H1 (cell line): ENCODE measurements around the gene GLDC. TPM values are rescaled to one million over a fixed set of nuclear protein-coding genes. Genes with fewer than 3 reads are reported as not detected.
"Not testable (repeated sequence)": the region's sequence is repeated elsewhere in the genome, so short reads cannot be mapped to it uniquely, and the experiment has no call there.

Source experiments
- CTCF ChIA-PET: fragments of 300-600 bp; sonication (Branson Sonifier 250); formaldehyde crosslinking; loops from one replicate; lab custom pipeline; 2021; ENCODE audit not compliant: partially characterized antibody; lab: Charles Lee
- POLR2A ChIA-PET: fragments of 300-600 bp; sonication (Branson Sonifier 250); formaldehyde crosslinking; loops from one replicate; lab custom pipeline; 2021; ENCODE audit warnings: inconsistent platforms; ENCODE audit not compliant: partially characterized antibody; lab: Charles Lee
- DNase-seq, 2 experiments: peaks; one replicate each; pipeline versions ENCODE4 v3.0.0 to v3.0.0-alpha.2; 2010 to 2022; ENCODE audit warnings: low spot score in 2 of 2, low read depth in 1 of 2, mixed read lengths in 1 of 2
- FAIRE-seq: peaks from 2 replicates; lab custom pipeline; 2011; peaks lifted over from hg19 to GRCh38; lab: Jason Lieb, UNC
- H2AFZ ChIP-seq: 2 replicates; pipeline ENCODE4 v1.8.1; 2012; ENCODE audit warnings: low read length, inconsistent platforms
- H2AK5ac ChIP-seq: 2 replicates; pipeline ENCODE4 v1.6.1; 2013; ENCODE audit warnings: low read depth, low read length
- H2BK120ac ChIP-seq: replicated peaks from 2 replicates; pipeline ENCODE3; 2013; ENCODE audit warnings: low read depth, low read length, inconsistent platforms
- H2BK12ac ChIP-seq: 2 replicates; pipeline ENCODE4 v1.6.1; 2013; ENCODE audit warnings: low read depth, low read length
- H2BK15ac ChIP-seq: 2 replicates; pipeline ENCODE4 v1.6.1; 2013; ENCODE audit warnings: low read length
- H2BK20ac ChIP-seq: 2 replicates; pipeline ENCODE4 v1.6.1; 2013; ENCODE audit warnings: low read length
- H2BK5ac ChIP-seq: 2 replicates; pipeline ENCODE4 v1.6.1; 2013; ENCODE audit warnings: low read depth, low read length
- H3K14ac ChIP-seq: 2 replicates; pipeline ENCODE4 v1.6.1; 2013; ENCODE audit warnings: inconsistent platforms; ENCODE audit not compliant: insufficient read length
- H3K18ac ChIP-seq: 2 replicates; pipeline ENCODE4 v1.6.1; 2013; ENCODE audit warnings: low read length; ENCODE audit errors: extremely low read depth
- H3K23ac ChIP-seq: 2 replicates; pipeline ENCODE4 v1.6.1; 2013; ENCODE audit warnings: inconsistent platforms; ENCODE audit not compliant: insufficient read length
- H3K23me2 ChIP-seq: 2 replicates; pipeline ENCODE4 v1.6.1; 2013; ENCODE audit warnings: low read depth, low read length
- H3K27ac ChIP-seq: 2 replicates; pipeline ENCODE4 v1.6.1; 2011; ENCODE audit warnings: low read depth, low read length, inconsistent platforms
- H3K27me3 ChIP-seq, 4 experiments: replicated peaks in 1 of 4; 1 replicate in 1 of 4; 2 replicates in 3 of 4; pipeline versions ENCODE4 v1.6.1 to v1.8.1; 2011 to 2013; ENCODE audit warnings: low read length in 3 of 4, mild to moderate bottlenecking in 3 of 4, inconsistent platforms in 2 of 4, mixed read lengths in 2 of 4, moderate library complexity in 1 of 4; ENCODE audit not compliant: control insufficient read depth in 3 of 4, insufficient read depth in 3 of 4; ENCODE audit errors: extremely low read depth in 1 of 4
- H3K36me3 ChIP-seq, 4 experiments: 2 replicates each; pipeline versions ENCODE4 v1.6.1 to v1.8.1; 2011 to 2013; ENCODE audit warnings: mild to moderate bottlenecking in 4 of 4, low read length in 3 of 4, moderate library complexity in 2 of 4, control low read depth in 1 of 4, inconsistent platforms in 1 of 4; ENCODE audit not compliant: insufficient read depth in 4 of 4, control insufficient read depth in 2 of 4
- H3K4ac ChIP-seq: replicated peaks from 2 replicates; pipeline ENCODE3; 2013; ENCODE audit warnings: low read length, low read depth, mixed read lengths, inconsistent platforms; ENCODE audit not compliant: insufficient read length
- H3K4me1 ChIP-seq, 4 experiments: replicated peaks in 1 of 4; 1 replicate in 1 of 4; 2 replicates in 3 of 4; pipeline versions ENCODE4 v1.6.1 to v1.8.1; 2011 to 2013; ENCODE audit warnings: low read length in 3 of 4, inconsistent platforms in 2 of 4, mixed read lengths in 1 of 4; ENCODE audit not compliant: insufficient read depth in 4 of 4, control insufficient read depth in 3 of 4
- H3K4me2 ChIP-seq, 2 experiments: 2 replicates each; pipeline versions ENCODE4 v1.6.1 to v1.8.1; 2011 to 2013; ENCODE audit warnings: low read depth in 2 of 2, low read length in 2 of 2, control low read depth in 1 of 2, inconsistent platforms in 1 of 2, mild to moderate bottlenecking in 1 of 2; ENCODE audit not compliant: insufficient read depth in 1 of 2
- H3K4me3 ChIP-seq, 4 experiments: fragments of 200-600, 300-600 bp in 1 of 4; sonication (generic), shearing (Covaris generic), sonication (Bioruptor Twin) in 1 of 4; 2 replicates each; pipeline versions ENCODE4 v1.5.1 to v1.8.1; 2011 to 2016; ENCODE audit warnings: low read length in 4 of 4, low read depth in 3 of 4, control low read depth in 2 of 4, inconsistent platforms in 2 of 4, mild to moderate bottlenecking in 2 of 4, mixed read lengths in 1 of 4, moderate library complexity in 1 of 4; ENCODE audit not compliant: insufficient read depth in 2 of 4; ENCODE audit errors: extremely low read depth in 1 of 4
- H3K56ac ChIP-seq: replicated peaks from 2 replicates; pipeline ENCODE3; 2013; ENCODE audit warnings: low read depth, mild to moderate bottlenecking, mixed read lengths, low read length, inconsistent platforms; ENCODE audit not compliant: insufficient read length
- H3K79me1 ChIP-seq: 2 replicates; pipeline ENCODE4 v1.6.1; 2013; ENCODE audit warnings: low read depth, low read length, control low read depth
- H3K79me2 ChIP-seq, 2 experiments: 2 replicates each; pipeline versions ENCODE4 v1.6.1 to v1.8.1; 2012 to 2013; ENCODE audit warnings: low read length in 2 of 2, mild to moderate bottlenecking in 2 of 2, inconsistent platforms in 1 of 2; ENCODE audit not compliant: insufficient read depth in 2 of 2, control insufficient read depth in 1 of 2
- H3K9ac ChIP-seq, 4 experiments: replicated peaks in 1 of 4; 1 replicate in 1 of 4; 2 replicates in 3 of 4; pipeline versions ENCODE4 v1.6.1 to v1.8.1; 2011 to 2013; ENCODE audit warnings: low read depth in 3 of 4, low read length in 3 of 4, control low read depth in 2 of 4, mild to moderate bottlenecking in 2 of 4, moderate library complexity in 2 of 4, inconsistent platforms in 1 of 4; ENCODE audit errors: extremely low read depth in 1 of 4
- H3K9me3 ChIP-seq, 2 experiments: 2 replicates each; pipeline versions ENCODE4 v1.6.1 to v1.8.1; 2012 to 2013; ENCODE audit warnings: mild to moderate bottlenecking in 2 of 2, moderate library complexity in 2 of 2, control low read depth in 1 of 2, inconsistent platforms in 1 of 2, low read depth in 1 of 2, low read length in 1 of 2, mixed read lengths in 1 of 2; ENCODE audit not compliant: insufficient read depth in 2 of 2
- H4K20me1 ChIP-seq, 2 experiments: replicated peaks in 1 of 2; 2 replicates each; pipeline versions ENCODE3 to v1.8.1; 2011 to 2013; ENCODE audit warnings: inconsistent platforms in 2 of 2, low read length in 2 of 2, mild to moderate bottlenecking in 1 of 2; ENCODE audit not compliant: insufficient read depth in 2 of 2, control insufficient read depth in 1 of 2
- H4K5ac ChIP-seq: 2 replicates; pipeline ENCODE4 v1.6.1; 2013; ENCODE audit warnings: low read length, low read depth, mixed read lengths, inconsistent platforms; ENCODE audit not compliant: insufficient read length
- H4K8ac ChIP-seq: 2 replicates; pipeline ENCODE4 v1.8.0; 2013; ENCODE audit warnings: mild to moderate bottlenecking, moderate library complexity, low read length, inconsistent platforms; ENCODE audit not compliant: insufficient read depth; ENCODE audit errors: extremely low read depth
- H4K91ac ChIP-seq: replicated peaks from 2 replicates; pipeline ENCODE3; 2013; ENCODE audit warnings: low read length, mixed read lengths, inconsistent platforms; ENCODE audit not compliant: insufficient read length
- WGBS, 2 experiments: shearing (Covaris generic) in 1 of 2; methylation state at CpG; one replicate each; pipeline versions ENCODE4 v1.1.6 to v1.1.7; 2013 to 2015; ENCODE audit warnings: low lambda C conversion rate in 2 of 2, mixed read lengths in 2 of 2, inconsistent platforms in 1 of 2, low coverage in 1 of 2, missing lambda C conversion rate in 1 of 2; ENCODE audit not compliant: insufficient replicate concordance in 2 of 2, insufficient coverage in 1 of 2, insufficient read length in 1 of 2; ENCODE audit errors: extremely low coverage in 1 of 2, missing lambda C conversion rate in 1 of 2; 5-methylcytosine and 5-hydroxymethylcytosine counted together
- polyA plus RNA-seq, 7 experiments: library from polyadenylated mRNA; depleted of rRNA in 3 of 7; stranded (reverse) in 5 of 7; unstranded in 2 of 7; fragments of >200 nt in 5 of 7; fragments of 200-250 nt in 2 of 7; gene quantifications; 1 replicate in 5 of 7; 2 replicates in 1 of 7; 4 replicates in 1 of 7; pipeline versions ENCODE4 v1.2.1 to v1.2.3, GENCODE V29; 2011 to 2013; ENCODE audit warnings: missing spikeins in 2 of 7, mixed read lengths in 2 of 7
- total RNA-seq: library from RNA; stranded (reverse); fragmentation: NEBNext Ultra II Directional; extraction: Animal tissue kit (Norgen Biotek cat#: 25700); gene quantifications from 2 replicates; pipeline ENCODE4 v1.2.1, GENCODE V29; 2021

Gene GLDC
- total and polyA plus RNA-seq, 2 of the 8 experiments (the other 6 are each of a cell fraction or from before 2014, with no cell fraction given): 48.8 to 101 TPM

- H2BK20ac ChIP-seq, H2BK120ac ChIP-seq, H4K8ac ChIP-seq, H3K27ac ChIP-seq, H4K5ac ChIP-seq, H2BK5ac ChIP-seq, FAIRE-seq, H3K4me2 ChIP-seq, H2AFZ ChIP-seq, H3K79me1 ChIP-seq, H3K36me3 ChIP-seq, H3K27me3 ChIP-seq, H2AK5ac ChIP-seq, H4K20me1 ChIP-seq, H3K9ac ChIP-seq, H3K18ac ChIP-seq, H3K4ac ChIP-seq, H3K14ac ChIP-seq, H3K23me2 ChIP-seq, H3K9me3 ChIP-seq, H4K91ac ChIP-seq, H3K79me2 ChIP-seq, H3K4me1 ChIP-seq, H3K4me3 ChIP-seq, H3K23ac ChIP-seq, H2BK15ac ChIP-seq, H3K56ac ChIP-seq, DNase-seq: not testable (repeated sequence)
- POLR2A ChIA-PET: interaction anchor here (1.0 to 1.5 kb wide), 2 partner anchors 9 to 13 kb away, joined by 3 to 5 read pairs; no protein-coding TSS in a partner anchor
- 0 out of 2 replicates have a peak overlapping the region, but pooled peaks have one; percentile 84 for H2BK12ac ChIP-seq
- CTCF ChIA-PET: interaction anchor here (0.5 to 0.6 kb wide), 3 partner anchors 28 to 1425 kb away, joined by 3 to 4 read pairs (median 3); no protein-coding TSS in a partner anchor
- 95% methylated on average over 7 of the region's 7 CpGs; no CpG with 5 or more reads in 1 of the 2 experiments for WGBS, 2 experiments
Observed at GRCh38 chr9:6690675-6691070, 45.1 kb upstream of the GLDC start.
